K562 (cell line): ENCODE data around the gene PIBF1. TPM values are rescaled to one million over a fixed set of nuclear protein-coding genes. Genes with fewer than 3 reads are reported as not detected.

Source experiments
- ATAC-seq: fragments of 200-7000 bp; cut with Tn5 transposase; 3 replicates; pipeline ENCODE4 v1.9.1; 2020; ENCODE audit warnings: moderate library complexity
- BruUV-seq: library from RNA; stranded (reverse); fragments of 400-500 nt; replicated peaks from 2 replicates; lab custom pipeline; 2021; lab: Mats Ljungman, UMichigan
- CTCF ChIA-PET: fragments of 300-600 bp; formaldehyde crosslinking; extraction: SDS; loops from one replicate; lab custom pipeline; 2021; ENCODE audit warnings: low intra/inter-chr PET ratio; lab: Yijun Ruan, JAX
- POLR2A ChIA-PET: fragments of 300-600, 350-650 bp; sonication (Branson Sonifier 250); formaldehyde crosslinking; extraction: SDS; loops from one replicate; lab custom pipeline; 2021; ENCODE audit warnings: antibody characterized with exemption, inconsistent platforms; lab: Yijun Ruan, JAX
- DNase-seq, 4 experiments: peaks; one replicate each; pipeline versions ENCODE4 v3.0.0 to v3.0.0-alpha.2; 2011 to 2018; ENCODE audit warnings: low spot score in 3 of 4, mixed read lengths in 3 of 4; ENCODE audit errors: extremely low read depth in 1 of 4
- FAIRE-seq: peaks from 2 replicates; lab custom pipeline; 2011; peaks lifted over from hg19 to GRCh38; lab: Jason Lieb, UNC
- H2AFZ ChIP-seq: 2 replicates; pipeline ENCODE4 v1.6.0; 2011; ENCODE audit warnings: low read depth, low read length, control low read depth, inconsistent platforms
- H3K27ac ChIP-seq: fragments of 200-600 bp; 3 replicates; pipeline ENCODE4 v1.8.0; 2011; ENCODE audit warnings: low read depth, mild to moderate bottlenecking, control low read depth, inconsistent platforms, low read length, moderate library complexity, mixed read lengths; ENCODE audit errors: extremely low read depth
- H3K27me3 ChIP-seq, 2 experiments: fragments of 300-600 bp in 1 of 2; 2 replicates in 1 of 2; 3 replicates in 1 of 2; pipeline versions ENCODE4 v1.6.0 to v1.8.0; 2011; ENCODE audit warnings: inconsistent platforms in 2 of 2, low read length in 2 of 2, mild to moderate bottlenecking in 1 of 2, mixed read lengths in 1 of 2, moderate library complexity in 1 of 2; ENCODE audit not compliant: control insufficient read depth in 2 of 2, insufficient read depth in 2 of 2
- H3K36me3 ChIP-seq: fragments of 300-600 bp; 3 replicates; pipeline ENCODE4 v1.8.0; 2011; ENCODE audit warnings: mild to moderate bottlenecking, low read length, inconsistent platforms; ENCODE audit not compliant: control insufficient read depth, insufficient read depth
- H3K4me1 ChIP-seq, 2 experiments: fragments of 200-600 bp in 1 of 2; replicated peaks in 1 of 2; 2 replicates in 1 of 2; 3 replicates in 1 of 2; pipeline versions ENCODE4 v1.5.1 to v1.8.0; 2011; ENCODE audit warnings: inconsistent platforms in 2 of 2, low read length in 2 of 2, mild to moderate bottlenecking in 1 of 2, mixed read lengths in 1 of 2, moderate library complexity in 1 of 2; ENCODE audit not compliant: control insufficient read depth in 2 of 2, insufficient read depth in 2 of 2
- H3K4me2 ChIP-seq: 2 replicates; pipeline ENCODE4 v1.6.1; 2011; ENCODE audit warnings: low read length, control low read depth, inconsistent platforms, mixed read lengths; ENCODE audit not compliant: insufficient read depth
- H3K4me3 ChIP-seq: fragments of 200-600 bp; sonication (generic), shearing (Covaris generic); 2 replicates; pipeline ENCODE4 v1.5.1; 2016; ENCODE audit warnings: control low read depth, inconsistent platforms
- H3K79me2 ChIP-seq: fragments of 200-600 bp; 3 replicates; pipeline ENCODE4 v1.8.0; 2011; ENCODE audit warnings: low read length, inconsistent platforms; ENCODE audit not compliant: control insufficient read depth, insufficient read depth
- H3K9ac ChIP-seq, 2 experiments: 2 replicates each; pipeline versions ENCODE4 v1.6.0 to v1.6.1; 2011; ENCODE audit warnings: low read depth in 2 of 2, low read length in 2 of 2, control low read depth in 1 of 2, inconsistent platforms in 1 of 2, mild to moderate bottlenecking in 1 of 2, mixed read lengths in 1 of 2; ENCODE audit not compliant: insufficient read depth in 1 of 2
- H3K9me1 ChIP-seq: one replicate; pipeline ENCODE4 v1.6.0; 2011; ENCODE audit warnings: inconsistent platforms, mild to moderate bottlenecking, low read length, moderate library complexity; ENCODE audit not compliant: control insufficient read depth, insufficient read depth
- H3K9me3 ChIP-seq: replicated peaks from 2 replicates; pipeline ENCODE4 v1.5.1; 2011; ENCODE audit warnings: low read depth, low read length, inconsistent platforms; ENCODE audit not compliant: control insufficient read depth, insufficient read depth
- H4K20me1 ChIP-seq: replicated peaks from 2 replicates; pipeline ENCODE4 v1.6.1; 2011; ENCODE audit warnings: low read length, inconsistent platforms, mixed read lengths; ENCODE audit not compliant: control insufficient read depth, insufficient read depth
- NR2C1 ChIP-seq, 2 experiments: fragments of 450-650 bp; IDR thresholded peaks; 2 replicates each; pipeline ENCODE4 v1.6.1; 2017; ENCODE audit warnings: mild to moderate bottlenecking in 2 of 2, antibody characterized with exemption in 1 of 2, inconsistent platforms in 1 of 2, missing compliant biosample characterization in 1 of 2, missing genetic modification characterization in 1 of 2
- WGBS: fragments of 100-300 bp; shearing (Covaris generic); methylation state at CpG from one replicate; pipeline ENCODE4 v1.1.6; 2016; ENCODE audit warnings: low coverage, mixed read lengths; ENCODE audit not compliant: insufficient coverage; ENCODE audit errors: missing lambda C conversion rate; 5-methylcytosine and 5-hydroxymethylcytosine counted together
- in situ Hi-C: fragments of 300-500 bp; cut with MboI; formaldehyde crosslinking; loops from 4 replicates; pipeline ENCODE4 v1.15.0; 2018; ENCODE audit warnings: inconsistent platforms, mixed read lengths
- intact Hi-C: fragments of 100-400 bp; cut with micrococcal nuclease; formaldehyde crosslinking; loops from 2 replicates; pipeline ENCODE4 v1.14.2; 2022
- polyA plus RNA-seq, 8 experiments: library from polyadenylated mRNA; depleted of rRNA in 4 of 8; stranded (reverse) in 5 of 8; unstranded in 3 of 8; fragments of >200 nt; fragmentation: Nextera tagmentation in 2 of 8; fragmentation: Illumina TruSeq in 1 of 8; extraction: Ambion mirVana in 2 of 8; extraction: Trizol in 1 of 8; gene quantifications; 2 replicates each; pipeline versions ENCODE4 v1.2.1 to v1.2.3, GENCODE V29; 2011 to 2014; ENCODE audit warnings: inconsistent platforms in 1 of 8, missing spikeins in 1 of 8
- total RNA-seq, 7 experiments: library from RNA; depleted of rRNA in 6 of 7; stranded (reverse); fragments of >200 nt in 6 of 7; fragmentation: Illumina TruSeq in 2 of 7; extraction: Trizol in 2 of 7; gene quantifications; 2 replicates each; pipeline versions ENCODE4 v1.2.1 to v1.2.3, GENCODE V29; 2011 to 2021; ENCODE audit warnings: low replicate concordance in 1 of 7
- TF ChIP-seq, protein P1 (sequence below), 2 experiments: fragments of 200-800 bp in 1 of 2; sonication (Bioruptor generic) in 1 of 2; sonication (generic) in 1 of 2; formaldehyde crosslinking in 1 of 2; IDR thresholded peaks in 1 of 2; conservative IDR thresholded peaks in 1 of 2; 2 replicates each; pipeline versions ENCODE4 v1.5.0 to v1.6.1; 2016 to 2020; ENCODE audit warnings: missing compliant biosample characterization in 1 of 2, missing genetic modification characterization in 1 of 2, missing genetic modification reagents in 1 of 2

PIBF1 gene
- total and polyA plus RNA-seq, 9 of the 15 experiments (the other 6 are each of a cell fraction or from before 2014, with no cell fraction given): 9.1 to 28.8 (median 14.7) TPM

DNA sequence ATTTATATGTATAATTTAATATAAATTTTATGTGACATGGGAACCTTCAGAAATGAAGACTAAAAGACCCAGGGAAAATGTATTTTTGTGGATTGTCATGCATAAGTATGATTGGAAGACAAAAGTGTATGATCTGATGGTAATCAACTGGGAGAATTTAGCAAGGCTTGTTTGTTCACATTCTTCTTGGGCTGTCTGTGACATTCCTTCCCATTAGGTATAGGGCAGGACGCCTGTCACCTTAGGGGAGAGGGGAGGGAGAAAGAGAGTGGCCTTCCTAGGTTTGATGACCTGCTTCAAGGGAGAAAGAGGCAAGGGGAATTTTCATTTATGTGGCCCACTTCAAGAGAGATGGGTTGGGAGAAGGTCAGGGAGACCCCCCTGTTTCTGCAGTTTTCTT, 22.4 kb downstream of the PIBF1 start:
- H3K9ac ChIP-seq: no peak overlapping the region
- FAIRE-seq (no peak), ATAC-seq (no peak), DNase-seq (no peak)
- no peaks in the 10 kb centered on the region for H3K9me3 ChIP-seq
- H3K4me1 ChIP-seq: peaks cover 0 to 2% of the 10 kb centered on the region in 2 experiments; a peak in 1 of 5 replicates
- intact Hi-C loops (no loop called here), in situ Hi-C loops (loop anchor here (25.0 kb wide), 2 partner anchors 608 to 908 kb away; no protein-coding TSS in a partner anchor)
- peaks cover 32% of the 10 kb centered on the region; the same call in 2 of the 3 replicates for H3K36me3 ChIP-seq
- no peak overlapping the region for H3K27ac ChIP-seq
- WGBS: 100% methylated on average over 1 of the region's 1 CpG
- H3K9me1 ChIP-seq: no peaks in the 10 kb centered on the region
- ChIA-PET POLR2A (no interaction called here), CTCF (no interaction called here)
- H4K20me1 ChIP-seq: no peaks in the 10 kb centered on the region
- H3K79me2 ChIP-seq: no peaks in the 10 kb centered on the region; the same call in 2 of the 3 replicates
- BruUV-seq: no TSS peak
- no peak overlapping the region for H3K4me2 ChIP-seq
- H3K4me3 ChIP-seq: no peak overlapping the region
- TF ChIP-seq NR2C1 (IDR thresholded peaks at IDR 0.05): no peak
- TF ChIP-seq NR2C1 (tag; IDR thresholded peaks at IDR 0.05): no peak
- TF ChIP-seq, protein P1, sequence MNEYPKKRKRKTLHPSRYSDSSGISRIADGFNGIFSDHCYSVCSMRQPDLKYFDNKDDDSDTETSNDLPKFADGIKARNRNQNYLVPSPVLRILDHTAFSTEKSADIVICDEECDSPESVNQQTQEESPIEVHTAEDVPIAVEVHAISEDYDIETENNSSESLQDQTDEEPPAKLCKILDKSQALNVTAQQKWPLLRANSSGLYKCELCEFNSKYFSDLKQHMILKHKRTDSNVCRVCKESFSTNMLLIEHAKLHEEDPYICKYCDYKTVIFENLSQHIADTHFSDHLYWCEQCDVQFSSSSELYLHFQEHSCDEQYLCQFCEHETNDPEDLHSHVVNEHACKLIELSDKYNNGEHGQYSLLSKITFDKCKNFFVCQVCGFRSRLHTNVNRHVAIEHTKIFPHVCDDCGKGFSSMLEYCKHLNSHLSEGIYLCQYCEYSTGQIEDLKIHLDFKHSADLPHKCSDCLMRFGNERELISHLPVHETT (CRISPR knock-in tag; conservative IDR thresholded peaks at IDR 0.05 in 1 of 2, IDR thresholded peaks at IDR 0.05 in 1 of 2): no peak
- H3K27me3 ChIP-seq: no peaks in the 10 kb centered on the region
- H2AFZ ChIP-seq: no peak overlapping the region
